Activated CD4-positive, alpha-beta T cell treated with anti-CD3 and anti-CD28 coated beads for 4 hours (primary cell): ENCODE measurements around the gene RPL27.
"Not testable (repeated sequence)": the region's sequence is repeated elsewhere in the genome, so short reads cannot be mapped to it uniquely, and the experiment has no call there.

Source experiments
- DNase-seq, 2 donors: peaks; one replicate each; pipeline ENCODE4 v3.0.0-alpha.2; 2020

RPL27 gene

DNA sequence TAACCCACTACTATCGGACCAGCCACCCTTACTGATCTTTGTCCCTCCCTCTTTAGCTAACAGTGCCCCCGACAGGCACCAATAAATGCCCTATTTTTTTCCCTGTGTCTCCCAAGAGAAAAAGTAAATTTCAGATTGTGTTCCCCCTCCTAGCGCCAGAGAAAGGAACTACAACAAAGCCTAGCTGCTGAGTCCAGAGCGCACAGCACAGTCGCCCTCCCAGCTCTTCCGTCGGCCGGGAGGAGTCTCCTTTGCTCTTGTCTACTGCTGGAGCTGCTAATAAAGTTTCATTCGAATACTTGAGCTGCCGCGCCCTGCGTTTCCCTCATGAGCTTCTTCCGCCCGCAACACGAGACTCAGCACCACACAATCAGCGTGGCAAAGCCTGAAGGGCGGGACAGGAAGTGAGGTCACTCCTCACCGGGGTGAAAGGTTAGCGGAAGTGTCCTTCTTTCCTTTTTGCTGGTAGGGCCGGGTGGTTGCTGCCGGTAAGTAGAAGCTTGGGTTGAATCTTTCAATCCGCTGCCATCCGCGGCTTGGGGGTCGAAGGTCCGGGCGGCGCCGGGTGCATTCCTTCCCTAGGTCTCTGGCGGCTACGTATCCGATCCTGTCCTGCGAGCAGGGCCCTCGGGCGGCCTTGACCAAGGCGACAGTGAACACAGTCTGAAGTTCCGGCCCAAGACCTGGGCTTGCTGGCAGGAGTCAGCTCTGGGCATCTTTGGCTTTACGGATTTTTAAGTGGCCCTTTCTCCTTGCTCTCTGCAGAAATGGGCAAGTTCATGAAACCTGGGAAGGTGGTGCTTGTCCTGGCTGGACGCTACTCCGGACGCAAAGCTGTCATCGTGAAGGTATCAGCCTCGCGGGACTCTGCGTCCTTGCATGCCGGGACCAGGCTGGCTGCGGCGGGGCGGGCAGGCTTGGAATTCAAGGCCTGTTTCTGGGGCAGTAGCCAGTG lies at the start of gene RPL27:
Gene RPL27, plus strand, starts transcription at position 436 of the 955 bp plus-strand sequence. Its CDS starts 332 bp downstream, at position 768.
- DNase-seq: peak; percentile 96 to 98

DNA sequence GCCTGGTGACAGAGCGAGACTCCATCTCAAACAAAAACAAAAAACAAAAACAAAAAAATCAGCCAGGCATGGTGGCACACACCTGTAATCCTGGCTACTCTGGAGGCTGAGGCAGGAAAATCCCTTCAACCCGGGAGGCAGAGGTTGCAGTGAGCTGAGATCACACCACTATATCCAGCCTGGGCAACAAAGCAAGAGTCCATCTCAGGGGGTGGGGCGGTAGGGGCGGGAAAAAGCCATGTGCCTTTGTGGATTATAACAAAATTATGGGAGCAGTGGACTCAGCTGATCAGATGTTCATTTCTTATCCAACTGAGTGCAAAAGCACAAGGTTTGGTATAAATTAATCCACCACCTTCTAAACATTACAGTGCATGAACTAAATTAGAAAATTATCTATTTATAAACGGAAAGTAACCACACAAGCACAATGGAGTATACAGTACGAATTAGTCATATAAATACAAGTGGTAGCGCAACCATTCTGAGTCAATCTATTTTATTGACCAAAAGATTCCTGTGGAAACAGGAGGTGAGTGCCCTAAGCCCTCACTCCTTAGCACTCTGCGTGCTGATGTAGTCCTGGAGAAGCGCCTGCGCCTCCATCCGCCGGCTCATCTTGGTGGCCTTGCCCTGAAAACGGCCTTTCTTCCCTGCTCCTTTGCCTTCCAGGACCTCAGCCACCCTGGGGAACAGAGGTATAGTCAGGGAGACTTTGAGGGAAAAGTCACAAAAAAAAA lies 48.0 kb upstream of the RPL27 start:
- no peak for DNase-seq

DNA sequence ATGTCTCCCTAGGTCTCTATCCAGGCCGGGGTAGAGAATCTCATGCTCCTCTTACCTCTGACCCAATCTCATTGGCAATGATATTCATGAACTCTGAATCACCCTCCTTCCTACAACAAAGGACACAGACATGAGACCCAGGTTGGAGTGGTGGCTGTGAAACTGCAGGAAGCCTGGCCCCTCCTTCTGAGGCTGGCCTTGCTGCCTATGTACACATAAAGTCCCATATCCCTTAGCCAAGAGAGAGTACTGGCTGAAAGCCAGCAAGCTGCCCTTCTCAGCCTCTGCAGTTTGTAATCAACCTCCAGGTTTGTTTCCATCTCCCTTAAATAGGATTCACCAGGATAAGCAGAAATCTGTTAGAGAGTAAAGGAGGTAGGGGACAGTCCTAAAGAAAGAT lies 44.5 kb upstream of the RPL27 start:
- DNase-seq: no peak

DNA sequence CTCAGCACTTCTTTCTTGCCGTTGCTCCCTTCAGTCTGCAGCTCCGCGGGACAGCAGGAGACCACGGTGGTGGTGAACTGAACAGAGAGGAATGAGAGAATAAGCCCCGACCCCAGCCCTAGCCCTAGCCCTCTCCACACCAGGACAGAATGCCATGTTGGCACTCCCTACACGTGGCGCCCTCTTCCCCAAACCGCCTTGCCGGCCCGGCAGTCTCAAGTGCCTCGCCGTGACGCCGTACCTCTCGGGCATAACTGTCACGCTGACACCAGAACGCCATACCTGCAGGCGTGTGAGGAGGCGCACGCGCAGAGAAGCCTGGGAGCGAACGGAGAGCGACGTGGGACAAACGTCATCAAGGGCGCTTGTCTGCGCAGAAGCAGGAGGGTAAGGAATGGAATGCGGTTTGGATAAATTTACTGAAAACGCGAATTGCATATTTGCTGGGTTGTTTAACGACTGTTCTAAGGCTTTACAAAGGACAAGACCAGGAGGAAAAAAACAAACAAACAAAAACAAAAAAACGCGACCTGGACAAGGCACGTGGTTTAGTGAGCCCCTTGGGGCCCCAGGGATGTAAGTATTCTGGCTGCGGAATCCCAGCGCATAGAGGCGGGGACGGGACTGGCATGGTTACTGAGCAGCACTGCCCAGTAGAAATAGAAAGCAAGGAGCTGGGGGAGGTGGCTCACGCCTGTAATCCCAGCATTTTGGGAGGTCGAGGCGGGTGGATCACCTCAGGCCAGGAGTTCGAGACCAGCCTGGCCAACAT lies 33.9 kb upstream of the RPL27 start, which contains the start of gene AARSD1:
Gene AARSD1, minus strand, starts transcription at position 294 of the 772 bp plus-strand sequence. Its CDS starts 14 bp downstream, at position 280.
- peak; percentile 84 to 85 for DNase-seq

DNA sequence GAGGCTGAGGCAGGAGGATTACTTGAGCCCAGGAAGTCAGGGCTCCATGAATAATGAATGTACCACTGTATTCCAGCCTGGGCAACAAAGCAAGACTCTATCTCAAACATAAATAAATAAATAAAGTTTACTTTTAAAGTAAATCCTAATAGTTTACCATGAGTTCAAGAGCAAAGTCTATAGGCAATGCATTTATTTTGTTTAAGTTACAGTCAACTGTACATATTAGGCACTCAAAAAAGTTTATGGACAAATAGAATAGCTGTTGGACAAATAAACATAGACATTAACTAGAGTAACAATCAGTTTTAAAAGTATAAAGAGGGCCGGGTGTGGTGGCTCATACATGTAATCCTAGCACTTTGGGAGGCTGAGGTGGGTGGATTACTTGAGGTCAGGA lies 30.3 kb upstream of the RPL27 start:
- DNase-seq: no peak

DNA sequence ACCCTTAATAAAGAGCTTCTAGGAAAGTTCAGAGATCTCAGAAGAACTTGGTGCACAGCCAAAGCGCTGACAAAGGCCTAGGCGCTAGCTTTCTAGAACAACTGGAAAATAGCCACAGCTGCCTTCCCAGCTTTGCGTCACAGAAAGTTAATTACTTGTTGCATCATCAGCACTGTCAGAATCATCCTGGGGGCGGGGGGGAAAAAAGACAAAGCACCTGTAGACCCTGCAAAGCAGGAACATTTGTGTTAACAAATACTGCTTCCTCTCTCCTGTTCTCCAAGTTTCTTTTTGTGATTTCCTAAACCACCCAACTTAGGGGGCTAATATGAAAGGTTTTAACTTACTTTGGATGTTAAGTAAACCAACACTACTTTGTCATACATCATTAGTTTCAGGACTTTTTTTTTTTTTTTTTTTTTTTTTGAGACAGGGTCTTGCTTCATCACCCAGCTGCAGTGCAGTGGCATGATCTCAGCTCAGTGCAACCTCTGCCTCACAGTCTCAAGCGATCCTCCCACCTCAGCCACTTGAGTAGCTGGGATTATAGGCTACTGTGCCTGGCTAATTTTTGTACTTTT lies 29.1 kb upstream of the RPL27 start:
- no peak for DNase-seq

DNA sequence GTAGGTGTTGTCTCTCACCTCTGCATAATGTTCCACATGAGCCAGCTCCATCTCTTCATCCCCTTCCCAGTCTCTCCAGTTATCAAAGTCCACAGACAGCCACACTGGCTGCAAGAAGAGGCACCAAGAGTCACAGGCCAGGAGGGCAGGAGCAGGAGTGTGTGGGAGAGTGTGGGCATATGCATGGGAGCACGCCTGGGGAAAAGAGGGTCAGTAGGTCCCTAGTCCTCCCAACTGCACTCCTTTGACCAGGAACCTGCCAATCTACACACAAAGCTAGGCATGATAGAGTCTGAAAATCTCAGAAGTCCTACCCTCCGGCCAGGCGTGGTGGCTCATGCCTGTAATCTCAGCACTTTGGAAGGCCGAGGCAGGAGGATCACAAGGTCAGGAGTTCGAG lies 26.6 kb upstream of the RPL27 start:
- no peak for DNase-seq

DNA sequence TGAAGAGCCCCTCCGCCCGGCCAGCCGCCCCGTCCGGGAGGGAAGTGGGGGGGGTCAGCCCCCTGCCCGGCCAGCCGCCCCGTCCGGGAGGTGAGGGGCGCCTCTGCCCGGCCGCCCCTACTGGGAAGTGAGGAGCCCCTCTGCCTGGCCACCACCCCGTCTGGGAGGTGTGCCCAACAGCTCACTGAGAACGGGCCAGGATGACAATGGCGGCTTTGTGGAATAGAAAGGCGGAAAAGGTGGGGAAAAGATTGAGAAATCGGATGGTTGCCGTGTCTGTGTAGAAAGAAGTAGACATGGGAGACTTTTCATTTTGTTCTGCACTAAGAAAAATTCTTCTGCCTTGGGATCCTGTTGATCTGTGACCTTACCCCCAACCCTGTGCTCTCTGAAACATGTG lies 24.9 kb upstream of the RPL27 start:
- DNase-seq: not testable (repeated sequence)

DNA sequence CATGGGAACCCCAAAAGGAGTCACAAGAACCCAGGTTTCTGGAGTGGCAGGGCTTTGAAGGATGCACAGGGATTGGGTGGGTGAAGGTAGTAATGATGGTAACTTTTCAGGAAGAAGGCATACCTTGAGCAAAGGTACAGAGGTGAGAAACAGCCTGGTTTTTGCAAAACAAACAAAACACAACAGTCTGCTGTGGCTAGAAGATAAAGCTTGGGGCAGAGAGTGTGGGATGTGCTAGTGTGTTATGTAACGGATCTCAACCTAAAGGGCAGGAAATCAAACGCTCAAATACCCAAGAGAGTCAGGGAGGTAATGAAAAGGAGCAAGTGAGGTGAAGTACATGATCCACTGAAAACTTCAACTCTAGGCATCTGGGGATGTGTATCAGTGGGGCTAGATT lies 23.0 kb upstream of the RPL27 start:
- DNase-seq: no peak

DNA sequence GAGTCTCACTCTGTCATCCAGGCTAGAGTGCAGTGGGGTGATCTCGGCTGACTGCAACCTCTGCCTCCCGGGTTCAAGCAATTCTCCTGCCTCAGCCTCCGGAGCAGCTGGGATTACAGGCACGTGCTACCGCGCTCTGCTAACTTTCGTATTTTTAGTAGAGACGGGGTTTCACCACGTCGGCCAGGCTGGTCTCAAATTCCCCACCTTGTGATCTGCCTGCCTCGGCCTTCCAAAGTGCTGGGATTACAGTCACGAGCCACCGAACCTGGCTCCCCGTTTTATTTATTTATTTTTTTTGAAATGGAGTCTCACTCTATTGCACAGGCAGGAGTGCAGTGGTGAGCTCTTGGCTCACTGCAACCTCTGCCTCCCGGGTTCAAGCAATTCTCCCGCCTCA lies 22.5 kb upstream of the RPL27 start:
- DNase-seq: not testable (repeated sequence)

DNA sequence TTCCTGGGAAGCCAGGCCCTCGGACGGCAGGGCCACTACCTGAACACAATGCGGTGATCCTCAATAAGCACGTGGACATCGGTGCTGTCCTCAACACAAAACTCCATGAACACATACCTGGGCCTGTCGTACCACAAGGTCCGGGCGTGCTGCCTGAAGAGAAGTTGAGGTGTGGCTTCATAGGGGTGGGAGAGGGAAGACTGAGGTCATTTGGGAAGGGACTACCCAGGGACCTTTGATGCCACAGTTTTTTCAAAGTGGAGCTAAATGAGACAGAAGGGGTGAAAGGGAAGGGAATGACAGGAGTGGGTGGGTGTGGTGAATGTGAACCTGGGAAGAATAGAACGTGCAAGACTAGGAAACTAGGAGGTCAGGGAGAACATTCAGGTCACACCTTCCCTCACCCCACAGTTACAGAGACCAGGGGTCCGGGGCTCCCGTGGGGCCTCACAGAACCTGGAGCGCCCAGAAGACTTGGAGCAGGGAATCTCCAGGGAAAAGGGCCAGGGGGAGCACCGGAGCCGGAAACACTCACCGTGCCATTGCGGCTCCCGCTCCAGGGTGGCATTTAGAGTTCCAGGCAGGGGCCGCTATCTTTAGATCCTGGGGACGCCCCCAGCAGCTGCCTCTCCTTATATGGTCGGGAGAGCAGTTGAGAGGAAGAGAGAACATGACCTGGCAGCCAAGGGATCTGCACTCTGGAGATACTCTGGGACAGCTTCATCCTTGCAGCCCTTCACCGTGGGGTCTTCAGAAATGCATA lies 18.5 kb upstream of the RPL27 start, which contains the start of gene PTGES3L:
Gene PTGES3L, minus strand, starts transcription at position 570 of the 763 bp plus-strand sequence. Its CDS starts 27 bp downstream, at position 543.
- no peak for DNase-seq

DNA sequence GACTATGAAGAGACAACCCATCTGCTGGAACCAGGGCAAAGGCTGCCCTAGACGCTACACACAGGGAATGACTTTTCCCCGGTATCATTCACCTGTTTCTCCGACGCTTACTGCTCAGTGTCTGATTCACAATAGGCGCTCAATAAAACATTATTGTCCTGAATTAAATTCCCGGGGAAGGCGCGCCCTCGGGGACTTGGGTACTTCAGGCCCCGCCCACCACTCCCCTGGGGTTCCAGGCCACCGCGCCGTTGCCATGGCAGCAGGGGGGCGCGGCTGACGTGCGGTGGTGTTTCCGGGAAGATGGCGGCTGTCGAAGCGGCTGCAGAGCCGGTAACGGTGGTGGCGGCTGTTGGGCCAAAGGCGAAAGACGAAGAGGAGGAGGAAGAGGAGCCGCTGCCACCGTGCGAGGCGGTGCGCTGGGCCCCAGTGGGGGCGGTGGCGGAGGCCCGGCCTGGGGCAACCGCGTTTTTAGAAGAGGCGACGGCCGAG lies 17.9 kb upstream of the RPL27 start, which contains the start of gene RUNDC1:
Gene RUNDC1, plus strand, starts transcription at position 292 of the 492 bp plus-strand sequence. Its CDS starts 12 bp downstream, at position 304.
- peak; percentile 92 for DNase-seq

DNA sequence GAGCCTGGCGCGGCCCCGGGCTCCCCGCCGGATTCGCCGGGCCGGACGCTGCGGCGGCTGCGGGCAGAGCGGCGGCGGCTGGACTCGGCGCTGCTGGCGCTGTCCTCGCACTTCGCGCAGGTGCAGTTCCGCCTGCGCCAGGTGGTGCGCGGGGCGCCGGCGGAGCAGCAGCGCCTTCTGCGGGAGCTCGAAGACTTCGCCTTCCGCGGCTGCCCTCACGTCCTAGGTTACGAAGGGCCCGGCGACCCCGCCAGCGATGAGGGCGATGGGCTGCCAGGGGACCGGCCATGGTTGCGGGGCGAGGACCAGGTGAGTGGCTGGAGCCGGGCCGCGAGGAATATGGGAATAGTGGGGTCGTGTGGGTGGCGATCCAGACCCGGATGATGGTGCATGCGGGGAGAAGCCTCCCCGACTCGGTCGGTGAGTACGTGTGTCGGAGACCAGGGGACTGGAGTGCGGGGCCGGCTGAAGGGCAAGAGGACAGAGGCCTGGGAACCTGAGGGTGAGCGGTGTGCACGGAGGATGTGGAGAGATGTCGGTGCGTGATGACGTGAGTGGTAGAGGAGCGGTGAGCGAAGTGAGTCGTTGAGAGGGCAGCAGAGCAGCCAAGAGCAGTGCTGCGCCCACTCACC lies 17.3 kb upstream of the RPL27 start:
- DNase-seq: peak; percentile 55 to 57

DNA sequence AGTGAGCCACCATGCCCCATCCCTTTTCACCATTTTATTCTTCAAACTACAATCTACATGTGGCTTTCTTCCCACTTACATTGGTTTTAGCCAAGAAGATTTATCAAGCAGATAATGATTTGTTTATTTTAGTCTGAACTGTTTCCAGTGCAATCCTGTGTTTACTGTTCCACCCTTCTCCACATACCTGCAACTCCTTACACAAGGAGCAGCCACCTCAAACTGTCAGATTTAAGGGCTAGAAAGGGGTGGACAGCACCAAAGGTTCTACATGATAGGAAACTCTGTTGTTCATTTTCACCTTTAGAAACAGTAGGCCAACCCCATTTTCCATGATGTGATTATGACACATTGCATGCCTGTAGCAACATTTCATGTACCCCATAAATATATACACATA lies 16.0 kb upstream of the RPL27 start:
- no peak for DNase-seq

DNA sequence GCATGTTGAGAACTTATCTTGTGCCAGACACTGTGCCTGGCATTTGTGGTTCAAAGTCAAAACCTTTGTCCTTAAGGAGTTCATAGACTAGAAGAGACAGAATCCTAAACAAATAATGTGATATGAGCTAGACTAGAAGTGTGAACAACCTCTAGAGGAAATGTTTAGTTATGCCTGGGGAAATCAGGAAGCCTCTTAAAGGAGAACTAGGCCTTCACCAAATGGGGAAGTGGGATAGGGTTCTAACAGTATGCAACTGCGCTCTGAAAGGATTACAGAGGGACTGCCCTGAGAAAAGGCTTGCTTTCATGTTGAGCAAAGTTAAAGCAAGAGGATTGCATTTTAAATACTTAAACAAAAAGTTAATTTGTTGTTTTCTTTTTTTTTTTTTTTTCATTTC lies 13.0 kb upstream of the RPL27 start:
- no peak for DNase-seq

DNA sequence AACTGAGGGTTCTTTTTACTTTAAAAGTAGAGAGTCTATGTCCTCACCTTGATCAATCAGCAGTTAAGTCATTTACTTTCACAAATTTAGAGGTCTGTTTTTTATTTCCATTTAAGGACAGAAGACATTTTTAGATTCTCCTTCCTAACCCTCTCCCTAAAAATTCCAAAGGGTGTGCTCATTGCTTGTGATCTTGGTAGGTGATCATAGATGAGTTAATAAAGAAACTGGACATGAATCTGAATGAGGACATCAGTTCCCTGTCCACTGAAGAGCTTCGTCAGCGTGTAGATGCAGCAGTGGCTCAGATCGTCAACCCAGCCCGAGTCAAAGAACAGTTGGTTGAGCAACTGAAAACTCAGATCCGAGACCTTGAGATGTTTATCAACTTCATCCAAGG lies 9.1 kb upstream of the RPL27 start:
- DNase-seq: no peak

DNA sequence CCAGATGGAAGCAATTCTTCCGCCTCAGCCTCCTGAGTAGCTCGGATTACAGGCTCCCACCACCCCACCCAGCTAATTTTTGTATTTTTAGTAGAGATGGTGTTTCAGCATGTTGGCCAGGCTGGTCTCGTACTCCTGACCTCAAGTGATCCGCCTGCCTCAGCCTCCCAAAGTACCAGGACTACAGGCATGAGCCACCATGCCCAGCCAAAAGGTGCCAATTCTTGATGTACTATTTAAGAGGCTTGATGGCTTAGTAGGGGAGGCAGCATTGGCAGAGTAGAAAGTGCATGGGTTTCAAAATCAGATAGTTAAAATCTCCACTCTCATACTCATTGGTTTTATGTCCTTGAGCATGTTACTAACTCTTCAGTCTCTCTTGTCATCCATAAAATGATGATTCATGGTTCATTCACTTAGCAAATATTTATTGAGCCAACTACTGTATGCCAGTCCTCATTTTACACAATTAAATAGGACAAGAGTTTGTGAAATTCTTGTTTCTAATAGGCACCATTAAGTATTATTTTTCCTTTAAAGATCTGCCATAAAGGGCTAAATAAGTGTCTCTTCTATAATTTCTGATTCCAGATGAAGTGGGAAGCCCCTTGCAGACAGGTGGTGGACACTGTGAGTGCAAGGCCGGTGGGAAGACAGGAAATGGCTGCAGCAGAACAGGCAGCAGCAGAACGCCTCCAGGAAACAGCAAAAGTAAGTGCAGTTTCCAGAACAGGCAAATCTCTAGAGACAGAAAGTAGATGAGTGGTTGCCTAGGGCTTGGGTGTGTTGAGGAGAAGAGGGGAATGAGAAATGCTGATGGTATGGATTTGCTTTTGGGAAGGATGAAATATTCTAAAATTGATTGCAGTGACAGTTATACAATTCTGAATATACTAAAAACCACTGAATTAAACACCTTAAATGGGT lies 8.2 kb upstream of the RPL27 start:
- DNase-seq: no peak

DNA sequence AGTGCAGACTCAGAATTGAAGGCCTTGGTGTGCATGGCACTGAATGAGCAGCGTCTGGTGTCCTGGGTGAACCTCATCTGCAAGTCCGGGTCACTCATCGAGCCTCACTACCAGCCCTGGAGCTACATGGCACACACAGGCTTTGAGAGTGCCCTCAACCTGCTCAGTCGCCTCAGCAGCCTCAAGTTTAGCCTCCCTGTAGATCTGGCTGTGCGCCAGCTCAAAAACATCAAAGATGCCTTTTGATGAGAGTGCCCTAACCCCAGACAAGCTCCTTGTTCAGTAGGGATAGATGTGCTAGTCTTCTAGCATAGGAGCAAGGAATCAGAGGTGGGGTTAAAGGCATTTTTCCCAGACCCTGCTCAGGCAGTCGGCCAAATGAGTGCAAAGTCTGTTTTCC lies 6.7 kb upstream of the RPL27 start:
- DNase-seq: no peak

DNA sequence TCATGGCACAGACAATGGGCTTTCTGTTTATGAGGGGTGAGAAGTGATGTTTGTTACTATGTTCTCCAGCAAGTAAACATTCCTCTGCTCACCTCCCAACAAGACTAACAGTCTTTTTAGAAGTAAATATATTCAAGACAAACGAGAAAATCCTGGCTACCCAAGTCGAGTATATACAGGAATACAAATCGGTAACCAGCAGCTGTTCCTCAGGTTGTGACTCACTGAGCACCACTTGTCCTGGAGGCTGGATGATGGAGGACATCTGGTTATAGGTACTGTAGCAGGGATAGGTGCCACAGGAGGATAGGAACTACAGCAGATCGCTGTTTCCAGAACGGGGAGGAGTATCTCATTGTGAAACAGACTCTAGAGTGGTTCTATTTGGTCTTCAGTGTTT lies 5.3 kb upstream of the RPL27 start:
- DNase-seq: no peak

DNA sequence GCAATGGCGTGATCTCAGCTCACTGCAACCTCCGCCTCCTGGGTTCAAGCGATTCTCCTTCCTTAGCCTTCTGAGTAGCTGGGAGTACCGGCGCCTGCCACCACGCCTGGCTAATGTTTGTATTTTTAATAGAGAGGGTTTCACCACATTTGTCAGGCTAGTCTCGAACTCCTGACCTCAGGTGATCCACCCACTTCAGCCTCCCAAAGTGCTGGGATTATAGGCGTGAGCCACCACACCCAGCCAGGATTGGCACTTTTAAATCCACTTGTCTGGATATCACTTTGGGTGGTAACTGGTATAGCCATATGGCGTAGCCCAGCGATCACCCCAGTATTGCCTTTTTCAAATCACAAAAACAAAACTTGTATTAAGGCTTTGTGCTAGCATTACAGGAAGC lies 4.3 kb upstream of the RPL27 start:
- DNase-seq: not testable (repeated sequence)
